ENCODE data around the gene CKM.
A peak's percentile ranks its signal among the peaks of the same experiment; 100 is the strongest.
"Not testable (repeated sequence)": the region's sequence is repeated elsewhere in the genome, so short reads cannot be mapped to it uniquely, and the experiment has no call there.

CKM gene

DNA sequence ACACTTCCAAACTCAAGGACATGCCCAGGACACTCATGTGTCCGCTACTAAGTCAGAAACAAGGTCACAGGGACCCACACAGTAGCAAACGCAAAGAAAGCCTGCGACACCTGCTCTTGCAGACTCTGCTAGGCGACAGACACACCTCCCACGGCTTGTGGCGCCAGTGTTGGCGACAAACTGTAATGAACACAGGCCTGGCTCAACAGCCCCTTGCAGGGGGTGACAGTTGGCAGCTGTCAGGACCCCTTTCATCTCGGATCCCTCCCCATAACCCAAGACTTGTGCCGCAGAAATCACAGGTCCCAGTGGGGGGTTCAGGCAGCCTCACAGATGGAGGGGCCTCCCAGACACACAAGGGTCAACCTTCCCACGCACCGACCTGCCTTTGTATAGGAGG, 364 bp downstream of the CKM start:
- Histone ChIP-seq H3K9me3 (ENCODE audit: severe bottlenecking) (no peaks in the 10 kb centered on the region), H3K4me3 (ENCODE audit: low read depth, low read length) (no peak overlapping the region), H3K27ac (peak overlapping the region; percentile 63), H3K36me3 (no peaks in the 10 kb centered on the region), H3K27me3 (ENCODE audit: insufficient read depth, low read depth, severe bottlenecking) (no peaks in the 10 kb centered on the region)
- DNase-seq, result peak; percentile 62
- TF ChIP-seq, protein P1, sequence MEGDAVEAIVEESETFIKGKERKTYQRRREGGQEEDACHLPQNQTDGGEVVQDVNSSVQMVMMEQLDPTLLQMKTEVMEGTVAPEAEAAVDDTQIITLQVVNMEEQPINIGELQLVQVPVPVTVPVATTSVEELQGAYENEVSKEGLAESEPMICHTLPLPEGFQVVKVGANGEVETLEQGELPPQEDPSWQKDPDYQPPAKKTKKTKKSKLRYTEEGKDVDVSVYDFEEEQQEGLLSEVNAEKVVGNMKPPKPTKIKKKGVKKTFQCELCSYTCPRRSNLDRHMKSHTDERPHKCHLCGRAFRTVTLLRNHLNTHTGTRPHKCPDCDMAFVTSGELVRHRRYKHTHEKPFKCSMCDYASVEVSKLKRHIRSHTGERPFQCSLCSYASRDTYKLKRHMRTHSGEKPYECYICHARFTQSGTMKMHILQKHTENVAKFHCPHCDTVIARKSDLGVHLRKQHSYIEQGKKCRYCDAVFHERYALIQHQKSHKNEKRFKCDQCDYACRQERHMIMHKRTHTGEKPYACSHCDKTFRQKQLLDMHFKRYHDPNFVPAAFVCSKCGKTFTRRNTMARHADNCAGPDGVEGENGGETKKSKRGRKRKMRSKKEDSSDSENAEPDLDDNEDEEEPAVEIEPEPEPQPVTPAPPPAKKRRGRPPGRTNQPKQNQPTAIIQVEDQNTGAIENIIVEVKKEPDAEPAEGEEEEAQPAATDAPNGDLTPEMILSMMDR (IDR thresholded peaks at IDR 0.05; ENCODE audit: low read depth, low read length), result no peak

DNA sequence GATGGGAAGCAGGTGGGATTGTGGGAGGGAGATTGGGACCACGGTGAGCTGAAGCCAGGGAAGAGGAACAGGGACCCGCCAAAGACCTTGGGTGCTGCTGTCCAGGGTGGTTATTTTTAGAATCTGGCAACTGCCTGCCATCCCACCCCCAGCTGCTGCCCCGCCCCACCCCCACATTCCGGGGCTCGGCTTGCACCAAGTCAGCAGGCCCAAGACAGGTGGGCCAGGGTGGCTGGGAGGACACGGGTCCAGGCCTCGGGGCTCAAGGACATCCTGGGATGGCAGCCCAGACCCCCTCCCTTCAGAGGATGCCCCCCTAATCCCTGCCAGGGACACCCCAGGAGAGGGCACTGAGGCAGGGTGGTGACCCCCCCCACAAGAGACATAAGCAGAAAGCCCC, 827 bp downstream of the CKM start:
- H3K9me3 ChIP-seq (ENCODE audit: severe bottlenecking), result no peaks in the 10 kb centered on the region
- peak overlapping the region; percentile 63 for H3K27ac ChIP-seq
- TF ChIP-seq, protein P1 (IDR thresholded peaks at IDR 0.05; ENCODE audit: low read depth, low read length), result no peak
- DNase-seq, result no peak
- H3K36me3 ChIP-seq, result no peaks in the 10 kb centered on the region
- no peak overlapping the region for H3K4me3 ChIP-seq (ENCODE audit: low read depth, low read length)
- H3K27me3 ChIP-seq (ENCODE audit: insufficient read depth, low read depth, severe bottlenecking), result no peaks in the 10 kb centered on the region

DNA sequence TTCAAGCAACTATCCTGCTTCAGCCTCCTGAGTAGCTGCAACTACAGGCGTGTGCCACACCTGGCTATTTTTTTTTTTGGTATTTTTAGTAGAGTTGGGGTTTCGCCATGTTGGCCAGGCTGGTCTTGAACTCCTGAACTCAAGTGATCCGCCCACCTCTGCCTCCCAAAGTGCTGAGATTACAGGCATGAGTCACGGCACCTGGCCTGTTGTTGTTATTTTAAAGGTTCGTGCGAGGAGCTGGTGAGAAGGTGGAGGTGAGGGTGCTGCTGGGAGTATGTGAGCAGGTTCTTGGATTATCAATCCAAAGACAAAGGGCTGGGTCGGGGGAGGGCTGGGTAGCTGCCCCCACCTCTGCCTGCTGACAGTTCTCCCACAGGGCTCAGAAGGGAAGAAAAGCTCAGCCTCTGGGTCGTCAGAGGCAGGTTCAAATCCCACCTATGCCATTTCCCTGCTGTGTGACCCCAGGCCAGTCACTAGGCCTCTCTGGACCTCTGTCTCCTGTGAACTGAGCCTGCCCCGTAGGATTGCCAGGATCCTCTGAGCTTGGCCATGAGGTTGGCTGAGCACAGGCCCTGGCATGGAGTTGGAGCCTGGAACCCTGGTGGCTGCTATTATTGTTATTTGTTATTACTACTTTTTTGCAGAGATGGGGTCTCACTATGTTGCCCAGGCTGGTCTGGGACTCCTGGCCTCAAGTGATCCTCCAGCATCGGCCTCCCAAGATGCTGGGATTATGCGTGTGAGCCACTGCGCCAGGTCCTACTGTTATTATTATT, 1.5 kb downstream of the CKM start:
- Histone ChIP-seq H3K36me3 (no peaks in the 10 kb centered on the region), H3K9me3 (ENCODE audit: severe bottlenecking) (no peaks in the 10 kb centered on the region), H3K27me3 (ENCODE audit: insufficient read depth, low read depth, severe bottlenecking) (no peaks in the 10 kb centered on the region), H3K27ac (peak overlapping the region; percentile 63; the same call in 1 of the 2 replicates), H3K4me3 (ENCODE audit: low read depth, low read length) (no peak overlapping the region)
- TF ChIP-seq, protein P1 (IDR thresholded peaks at IDR 0.05; ENCODE audit: low read depth, low read length), result no peak
- no peak for DNase-seq

DNA sequence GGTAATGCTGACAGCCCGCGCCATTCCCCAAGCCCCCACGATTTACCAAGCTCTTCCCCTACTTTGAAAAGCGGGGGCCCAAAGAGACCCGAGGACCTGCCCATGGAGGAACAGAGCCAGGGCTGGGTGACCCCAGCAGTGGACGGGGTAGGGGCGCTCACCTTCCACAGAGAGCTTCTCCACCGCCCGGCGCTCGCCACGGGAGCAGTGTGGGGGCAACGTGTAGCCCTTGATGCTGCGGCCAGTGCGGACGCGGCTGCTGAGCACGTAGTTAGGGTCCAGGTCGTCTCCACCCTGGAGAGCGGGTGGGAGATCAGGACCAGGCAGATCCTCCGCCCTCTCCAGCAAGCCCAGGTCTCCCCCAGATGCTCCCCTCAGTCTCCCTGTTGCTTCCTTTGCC, 7.4 kb downstream of the CKM start:
- Histone ChIP-seq H3K27ac (no peak overlapping the region), H3K36me3 (no peaks in the 10 kb centered on the region), H3K27me3 (ENCODE audit: insufficient read depth, low read depth, severe bottlenecking) (no peaks in the 10 kb centered on the region), H3K4me3 (ENCODE audit: low read depth, low read length) (no peak overlapping the region), H3K9me3 (ENCODE audit: severe bottlenecking) (no peaks in the 10 kb centered on the region)
- TF ChIP-seq, protein P1 (IDR thresholded peaks at IDR 0.05; ENCODE audit: low read depth, low read length), result no peak
- no peak for DNase-seq

DNA sequence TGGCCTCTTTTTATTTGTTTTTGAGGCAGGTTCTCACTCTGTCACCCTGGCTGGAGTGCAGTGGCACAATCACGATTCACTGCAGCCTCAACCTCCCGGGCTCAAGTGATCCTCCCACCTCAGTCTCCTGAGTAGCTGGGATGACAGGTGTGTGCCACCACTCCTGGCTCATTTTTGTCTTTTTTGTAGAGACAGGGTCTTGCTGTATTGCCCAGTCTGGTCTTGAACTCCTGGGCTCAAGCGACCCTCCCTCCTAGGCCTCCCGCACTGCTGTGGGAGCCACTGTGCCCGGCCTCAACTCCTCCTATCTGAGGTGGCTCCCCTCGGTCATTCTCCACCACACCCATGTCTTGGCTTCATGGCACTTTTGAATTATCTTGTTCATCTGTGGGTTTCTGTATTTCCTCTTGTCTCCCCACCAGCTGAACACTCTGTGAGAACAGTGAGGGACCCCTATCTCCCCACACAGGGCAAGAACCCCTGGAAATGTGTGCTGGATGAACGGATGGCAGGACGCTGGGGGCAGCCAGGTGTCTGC, 7.9 kb downstream of the CKM start:
- Histone ChIP-seq H3K27me3 (ENCODE audit: insufficient read depth, low read depth, severe bottlenecking) (no peaks in the 10 kb centered on the region), H3K27ac (no peak overlapping the region), H3K36me3 (no peaks in the 10 kb centered on the region), H3K4me3 (ENCODE audit: low read depth, low read length) (no peak overlapping the region), H3K9me3 (ENCODE audit: severe bottlenecking) (no peaks in the 10 kb centered on the region)
- TF ChIP-seq, protein P1 (IDR thresholded peaks at IDR 0.05; ENCODE audit: low read depth, low read length), result no peak
- no peak for DNase-seq

DNA sequence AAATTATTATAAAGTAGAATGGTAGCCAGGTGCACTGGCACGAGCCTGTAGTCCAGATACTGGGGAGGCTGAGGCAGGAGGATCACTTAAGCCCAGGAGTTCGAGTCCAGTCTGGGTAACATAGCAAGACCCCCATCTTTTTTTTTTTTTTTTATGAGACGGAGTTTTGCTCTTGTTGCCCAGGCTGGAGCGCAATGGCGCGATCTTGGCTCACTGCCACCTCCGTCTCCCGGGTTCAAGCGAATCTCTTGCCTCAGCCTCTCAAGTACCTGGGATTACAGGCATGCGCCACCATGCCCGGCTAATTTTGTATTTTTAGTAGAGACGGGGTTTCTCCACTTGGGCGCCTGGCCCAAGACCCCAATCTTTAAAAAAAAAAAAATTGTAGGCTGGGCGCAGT, 10.4 kb downstream of the CKM start:
- H3K9me3 ChIP-seq (ENCODE audit: severe bottlenecking); H3K27ac ChIP-seq; H3K27me3 ChIP-seq (ENCODE audit: insufficient read depth, low read depth, severe bottlenecking); DNase-seq; H3K4me3 ChIP-seq (ENCODE audit: low read depth, low read length); H3K36me3 ChIP-seq: not testable (repeated sequence)
